Epithelial cell of proximal tubule (primary cell): ENCODE data around the gene WDR82. TPM values are rescaled to one million over a fixed set of nuclear protein-coding genes. Genes with fewer than 3 reads are reported as not detected.
A peak's percentile ranks its signal among the peaks of the same experiment; 100 is the strongest.

Experiments
- DNase-seq: peaks from one replicate; pipeline ENCODE4 v3.0.0-alpha.2; 2011; ENCODE audit warnings: low read depth
- H3K4me3 ChIP-seq: 2 replicates; pipeline ENCODE4 v1.5.1; 2011; ENCODE audit warnings: low read depth, mild to moderate bottlenecking, low read length
- CTCF ChIP-seq: conservative IDR thresholded peaks from 2 replicates; pipeline ENCODE4 v1.5.1; 2012; ENCODE audit warnings: low read depth, mild to moderate bottlenecking, low read length
- total RNA-seq: library from RNA; depleted of rRNA; stranded (reverse); fragments of >200 nt; gene quantifications from 2 replicates; pipeline ENCODE4 v1.2.3, GENCODE V29; 2015

Gene WDR82
- total RNA-seq, 1 donor from 2014 or later: 38.4 TPM

- H3K4me3 ChIP-seq: no peak overlapping the region
- TF ChIP-seq CTCF: no peak
- DNase-seq: no peak
Observed at GRCh38 chr3:52234516-52235447, 43.7 kb downstream of the WDR82 start.

DNA sequence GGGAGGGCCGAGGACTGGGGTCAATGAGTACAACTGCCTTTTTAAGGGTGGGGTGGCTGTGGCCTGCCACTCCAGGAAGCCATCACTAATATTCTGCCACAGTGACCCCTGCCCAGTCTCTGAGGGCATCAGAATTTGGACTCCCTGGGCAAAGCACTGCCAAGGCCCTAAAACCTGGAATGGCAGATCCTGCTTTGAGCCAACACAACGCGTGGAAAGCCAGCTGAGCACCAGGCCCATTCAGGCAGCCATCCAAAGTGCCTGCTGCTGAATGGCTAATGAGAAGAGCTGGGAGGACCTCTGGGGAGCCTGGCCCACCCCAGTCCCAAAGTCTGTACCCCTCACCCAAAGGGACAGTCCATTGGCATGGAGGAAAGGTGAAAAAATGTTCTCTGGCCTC is 44.5 kb downstream of the WDR82 start:
- DNase-seq: no peak
- H3K4me3 ChIP-seq: no peak overlapping the region
- no peak for TF ChIP-seq CTCF

DNA sequence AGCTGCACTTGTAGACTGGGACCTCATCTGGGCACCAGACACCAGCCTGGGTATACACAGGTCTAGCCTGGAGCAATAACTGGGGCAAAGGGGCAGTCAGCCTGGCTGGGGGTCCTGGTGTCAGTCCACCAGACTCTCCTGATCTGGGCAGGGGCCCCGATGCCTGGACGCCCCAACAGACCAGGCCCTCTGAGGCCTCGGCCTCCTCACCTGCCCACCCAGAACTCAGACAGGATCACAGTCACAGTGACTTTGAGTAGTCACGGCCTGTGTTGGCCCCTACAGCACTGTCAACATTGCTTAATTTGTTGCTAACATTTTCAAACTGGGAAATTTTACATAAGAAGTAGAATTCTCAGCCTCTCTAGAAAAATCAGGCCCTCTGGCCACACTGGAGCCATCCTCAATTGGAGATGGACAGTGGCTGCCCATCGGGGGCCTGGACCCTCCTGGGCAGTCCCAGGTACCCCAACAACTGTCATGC is 45.3 kb downstream of the WDR82 start:
- no peak for DNase-seq
- TF ChIP-seq CTCF: no peak
- H3K4me3 ChIP-seq: no peak overlapping the region

- no peak overlapping the region for H3K4me3 ChIP-seq
Observed at GRCh38 chr3:52232279-52233107, 46.0 kb downstream of the WDR82 start.

GRCh38 chr3:52231502-52232278 is 46.8 kb downstream of the WDR82 start:
- DNase-seq: no peak
- H3K4me3 ChIP-seq: no peak overlapping the region
- peak; percentile 88 for TF ChIP-seq CTCF

More at GRCh38 chr3:52232279-52233107, 46.0 kb downstream of the WDR82 start:
- DNase-seq: no peak
- peak; percentile 22 for TF ChIP-seq CTCF

- H3K4me3 ChIP-seq: no peak overlapping the region
- no peak for DNase-seq
- TF ChIP-seq CTCF: no peak
Observed at GRCh38 chr3:52230889-52231499, 47.5 kb downstream of the WDR82 start.
